GM12864 (cell line): Measurements from ENCODE around the gene TRIM15.

Experiments used
- DNase-seq: peaks from one replicate; pipeline ENCODE4 v3.0.0-alpha.2; 2011; ENCODE audit warnings: low read depth
- H3K4me3 ChIP-seq: 2 replicates; pipeline ENCODE4 v1.5.1; 2011; ENCODE audit warnings: mild to moderate bottlenecking, low read depth, low read length, control low read depth
- CTCF ChIP-seq: IDR thresholded peaks from 2 replicates; pipeline ENCODE4 v1.5.1; 2011; ENCODE audit warnings: low read depth, mild to moderate bottlenecking, moderate library complexity, low read length, control low read depth, inconsistent platforms; ENCODE audit errors: missing control alignments

Gene TRIM15

GRCh38 chr6:30202366-30202765 lies 39.0 kb downstream of the TRIM15 start:
- TF ChIP-seq CTCF = no peak
- H3K4me3 ChIP-seq = no peak overlapping the region
- DNase-seq = no peak

- no peak overlapping the region for H3K4me3 ChIP-seq
- DNase-seq = no peak
Measured at GRCh38 chr6:30204116-30204515, 40.8 kb downstream of the TRIM15 start.

GRCh38 chr6:30206152-30206551 lies 42.8 kb downstream of the TRIM15 start:
- no peak for TF ChIP-seq CTCF
- no peak for DNase-seq
- H3K4me3 ChIP-seq = no peak overlapping the region

More at GRCh38 chr6:30204116-30204515, 40.8 kb downstream of the TRIM15 start:
- no peak for TF ChIP-seq CTCF

- H3K4me3 ChIP-seq = no peak overlapping the region
- no peak for DNase-seq
- no peak for TF ChIP-seq CTCF
Measured at GRCh38 chr6:30206799-30207618, 43.7 kb downstream of the TRIM15 start.

- H3K4me3 ChIP-seq = no peak overlapping the region
- TF ChIP-seq CTCF = no peak
- no peak for DNase-seq
Measured at GRCh38 chr6:30207619-30208295, 44.4 kb downstream of the TRIM15 start.

GRCh38 chr6:30211306-30211705 lies 48.0 kb downstream of the TRIM15 start:
- no peak for DNase-seq
- TF ChIP-seq CTCF = no peak
- peak overlapping the region; percentile 92 for H3K4me3 ChIP-seq
